Measurements from ENCODE around the gene STARD7. TPM values are rescaled to one million over a fixed set of nuclear protein-coding genes. Genes with fewer than 3 reads are reported as not detected.

Gene STARD7
- total and polyA plus RNA-seq, 2 of the 13 experiments (the other 11 are each of a cell fraction or from before 2014, with no cell fraction given): 88.2 to 300 TPM

DNA sequence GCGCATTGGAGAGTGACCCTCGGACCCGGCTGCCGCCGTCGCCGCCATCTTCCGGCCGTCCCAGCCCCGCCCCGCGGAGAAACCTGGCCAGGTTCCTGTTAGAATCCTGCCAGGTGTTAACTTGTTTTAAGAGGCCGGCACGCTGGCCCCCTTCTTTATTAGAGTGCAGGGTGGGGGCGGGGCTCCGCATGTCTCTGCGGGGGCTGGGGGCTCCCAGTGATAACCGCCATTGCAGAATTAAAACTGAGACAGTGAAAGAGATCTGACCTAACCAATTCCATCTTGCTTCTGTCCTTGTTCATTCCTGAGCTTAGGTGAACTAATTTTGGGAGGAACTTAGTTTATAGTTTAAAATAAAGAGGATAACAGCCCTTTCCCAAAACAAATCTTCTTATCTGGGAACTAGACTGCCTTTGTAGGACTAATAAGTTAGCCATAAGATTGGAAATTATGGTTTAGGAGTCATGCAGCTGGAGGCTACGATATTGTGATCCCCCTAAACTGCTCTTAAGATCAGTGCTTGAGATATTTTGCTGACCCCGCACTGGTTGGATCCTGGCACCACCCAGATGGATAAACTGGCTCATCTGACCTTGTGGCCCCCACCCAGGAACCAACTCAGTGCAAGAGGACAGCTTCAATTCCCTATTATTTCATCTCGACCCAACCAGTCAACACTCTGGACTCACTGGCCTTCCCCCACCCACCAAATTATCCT lies 543 bp upstream of the STARD7 start (continued):
- TF ChIP-seq DNMT1 (CRISPR knock-in tag; IDR thresholded peaks at IDR 0.05): no peak
- TF ChIP-seq ZMAT3 (CRISPR knock-in tag; conservative IDR thresholded peaks at IDR 0.05): 0 out of 2 replicates have a peak, but pooled peaks have one; percentile 16
- TF ChIP-seq GABPB1 (CRISPR knock-in tag; IDR thresholded peaks at IDR 0.05): peak; percentile 78; the same call in 1 of the 2 replicates
- peak; percentile 48; the same call in 1 of the 2 replicates for TF ChIP-seq DR1 (CRISPR knock-in tag; IDR thresholded peaks at IDR 0.05)
- TF ChIP-seq TAF15 (IDR thresholded peaks at IDR 0.05; ENCODE audit: low read depth, low read length, poor library complexity, severe bottlenecking): peak; percentile 6
- TF ChIP-seq ZNF451 (CRISPR knock-in tag; IDR thresholded peaks at IDR 0.05): no peak
- no peak for TF ChIP-seq TBX2 (CRISPR knock-in tag; IDR thresholded peaks at IDR 0.05; ENCODE audit: borderline replicate concordance)
- TF ChIP-seq ZNF33B (CRISPR knock-in tag; IDR thresholded peaks at IDR 0.05): no peak
- no peak for TF ChIP-seq ZNF24 (IDR thresholded peaks at IDR 0.05)
- TF ChIP-seq HBP1 (CRISPR knock-in tag; IDR thresholded peaks at IDR 0.05; ENCODE audit: low read depth): no peak
- no peak for TF ChIP-seq ZSCAN21 (CRISPR knock-in tag; IDR thresholded peaks at IDR 0.05; ENCODE audit: borderline replicate concordance)
- TF ChIP-seq TIGD3 (CRISPR knock-in tag; IDR thresholded peaks at IDR 0.05; ENCODE audit: borderline replicate concordance): no peak
- no peak; the same call in 1 of the 2 replicates for TF ChIP-seq ZNF792 (CRISPR knock-in tag; IDR thresholded peaks at IDR 0.05)
- peak; percentile 95 for TF ChIP-seq YY1 (IDR thresholded peaks at IDR 0.05; ENCODE audit: insufficient read depth, insufficient replicate concordance, low read depth, low read length)
- TF ChIP-seq WIZ (CRISPR knock-in tag; IDR thresholded peaks at IDR 0.05): no peak
- TF ChIP-seq ZNF484 (CRISPR knock-in tag; IDR thresholded peaks at IDR 0.05; ENCODE audit: borderline replicate concordance, low read depth): 0 out of 2 replicates have a peak, but pooled peaks have one; percentile 1
- 0 out of 2 replicates have a peak, but pooled peaks have one; percentile 9 for TF ChIP-seq SIX1 (CRISPR knock-in tag; IDR thresholded peaks at IDR 0.05; ENCODE audit: borderline replicate concordance)
- TF ChIP-seq STAT5B (CRISPR knock-in tag; IDR thresholded peaks at IDR 0.05): no peak
- 0 out of 2 replicates have a peak, but pooled peaks have one; percentile 60 for TF ChIP-seq TEF (CRISPR knock-in tag; IDR thresholded peaks at IDR 0.05)
- no peak for TF ChIP-seq IRF2 (CRISPR knock-in tag; IDR thresholded peaks at IDR 0.05)
- no peak; the same call in 1 of the 2 replicates for TF ChIP-seq ZFP37 (CRISPR knock-in tag; IDR thresholded peaks at IDR 0.05; ENCODE audit: borderline replicate concordance)
- TF ChIP-seq ZNF713 (CRISPR knock-in tag; IDR thresholded peaks at IDR 0.05): no peak
- 0 out of 2 replicates have a peak, but pooled peaks have one; percentile 0 for TF ChIP-seq ZNF317 (CRISPR knock-in tag; IDR thresholded peaks at IDR 0.05)
- no peak for TF ChIP-seq ZNF276 (CRISPR knock-in tag; IDR thresholded peaks at IDR 0.05; ENCODE audit: low read depth)
